HuH-7 (cell line): Measurements from ENCODE around the gene ENOPH1.
"Not testable (repeated sequence)": the region's sequence is repeated elsewhere in the genome, so short reads cannot be mapped to it uniquely, and the experiment has no call there.

Source experiments
- DNase-seq: peaks from one replicate; pipeline ENCODE4 v3.0.0; 2011; ENCODE audit warnings: low spot score

Gene ENOPH1

GRCh38 chr4:82473080-82473479 lies 42.7 kb downstream of the ENOPH1 start:
- DNase-seq, result not testable (repeated sequence)

- no peak for DNase-seq
Measured at GRCh38 chr4:82473621-82474164, 43.3 kb downstream of the ENOPH1 start.

GRCh38 chr4:82475931-82476330 lies 45.5 kb downstream of the ENOPH1 start:
- not testable (repeated sequence) for DNase-seq

DNA sequence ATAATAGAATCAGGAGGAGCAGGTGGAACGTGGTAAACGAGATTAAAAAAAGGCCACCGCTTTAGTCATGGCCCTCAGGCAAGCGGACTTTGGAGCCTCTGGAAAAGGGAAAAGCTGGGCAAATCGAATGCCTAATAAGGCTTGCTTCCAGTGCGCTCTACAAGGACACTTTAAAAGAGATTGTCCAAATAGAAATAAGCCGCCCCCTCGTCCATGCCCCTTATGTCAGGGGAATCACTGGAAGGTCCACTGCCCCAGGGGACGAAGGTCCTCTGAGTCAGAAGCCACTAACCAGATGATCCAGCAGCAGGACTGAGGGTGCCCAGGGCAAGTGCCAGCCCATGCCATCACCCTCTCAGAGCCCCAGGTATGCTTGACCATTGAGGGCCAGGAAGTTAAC lies 47.1 kb downstream of the ENOPH1 start:
- DNase-seq, result not testable (repeated sequence)

DNA sequence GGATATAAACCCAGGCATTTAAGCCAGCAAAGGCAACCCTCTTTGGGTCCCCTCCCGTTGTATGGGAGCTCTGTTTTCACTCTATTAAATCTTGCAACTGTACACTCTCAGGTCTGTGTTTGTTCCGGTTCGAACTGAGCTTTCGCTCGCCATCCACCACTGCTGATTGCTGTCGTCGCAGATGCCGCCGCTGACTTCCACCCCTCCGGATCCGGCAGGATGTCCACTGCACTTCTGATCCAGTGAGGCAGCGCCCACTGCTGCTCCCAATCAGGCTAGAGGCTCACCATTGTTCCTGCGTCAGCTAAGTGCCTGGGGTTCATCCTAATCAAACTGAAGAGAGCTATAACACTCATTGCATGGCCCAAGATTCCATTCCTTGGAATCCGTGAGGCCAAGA lies 49.2 kb downstream of the ENOPH1 start:
- no peak for DNase-seq

DNA sequence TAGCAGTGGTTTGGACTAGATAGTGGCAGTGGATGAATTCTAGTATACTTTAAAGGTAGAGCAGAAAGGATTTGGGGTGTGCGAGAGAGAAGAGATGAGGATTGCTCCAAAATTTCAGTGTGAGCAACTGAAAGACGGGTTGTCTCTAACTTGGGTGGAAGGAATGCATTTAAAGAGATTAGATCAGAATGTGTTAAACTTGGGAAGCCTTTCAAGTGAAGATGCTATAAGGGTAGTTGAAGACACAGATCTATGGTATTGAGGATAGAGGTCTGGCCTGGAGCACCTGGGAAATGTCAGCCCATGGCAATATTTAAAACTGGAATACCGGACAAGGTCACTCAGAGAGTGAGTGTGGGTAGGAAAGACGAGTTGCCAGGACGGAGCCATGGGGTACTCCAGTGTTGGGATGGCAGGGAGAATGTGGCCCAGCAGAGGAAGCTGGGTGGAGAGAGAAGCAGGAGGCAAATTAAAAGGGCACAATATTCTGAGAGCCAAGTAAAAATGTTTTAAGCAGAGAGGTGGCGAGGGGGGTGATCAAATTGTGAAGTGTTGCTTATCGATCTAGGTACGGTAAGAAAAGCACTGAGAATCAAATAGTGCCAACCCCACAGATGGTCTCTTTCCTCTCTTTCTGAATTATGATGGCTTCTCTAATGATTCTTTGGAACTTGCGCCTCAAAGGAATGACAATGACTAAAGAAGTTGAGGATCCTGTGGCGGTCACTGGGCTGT lies 50.5 kb downstream of the ENOPH1 start:
- DNase-seq, result no peak

- no peak for DNase-seq
Measured at GRCh38 chr4:82481506-82481840, 51.1 kb downstream of the ENOPH1 start.

DNA sequence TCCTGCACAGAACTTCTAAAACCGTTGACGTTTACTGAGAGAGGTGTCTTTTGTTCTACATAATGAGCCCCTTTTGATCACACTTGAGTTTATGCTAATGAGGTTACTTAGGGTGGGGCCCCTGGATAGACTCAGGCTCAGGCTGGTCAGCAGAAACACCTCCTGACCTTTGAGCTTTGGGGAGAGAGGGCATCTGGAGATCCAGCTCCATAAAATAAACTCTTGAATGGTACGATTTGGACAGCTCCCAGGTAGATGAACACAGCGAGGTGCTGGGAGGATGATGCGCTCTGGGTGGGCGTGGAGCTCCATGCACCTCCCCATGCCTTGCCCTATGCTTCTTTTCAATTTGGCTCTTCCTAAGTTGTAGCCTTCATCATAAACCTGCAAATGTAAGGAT lies 52.0 kb downstream of the ENOPH1 start:
- DNase-seq, result no peak

DNA sequence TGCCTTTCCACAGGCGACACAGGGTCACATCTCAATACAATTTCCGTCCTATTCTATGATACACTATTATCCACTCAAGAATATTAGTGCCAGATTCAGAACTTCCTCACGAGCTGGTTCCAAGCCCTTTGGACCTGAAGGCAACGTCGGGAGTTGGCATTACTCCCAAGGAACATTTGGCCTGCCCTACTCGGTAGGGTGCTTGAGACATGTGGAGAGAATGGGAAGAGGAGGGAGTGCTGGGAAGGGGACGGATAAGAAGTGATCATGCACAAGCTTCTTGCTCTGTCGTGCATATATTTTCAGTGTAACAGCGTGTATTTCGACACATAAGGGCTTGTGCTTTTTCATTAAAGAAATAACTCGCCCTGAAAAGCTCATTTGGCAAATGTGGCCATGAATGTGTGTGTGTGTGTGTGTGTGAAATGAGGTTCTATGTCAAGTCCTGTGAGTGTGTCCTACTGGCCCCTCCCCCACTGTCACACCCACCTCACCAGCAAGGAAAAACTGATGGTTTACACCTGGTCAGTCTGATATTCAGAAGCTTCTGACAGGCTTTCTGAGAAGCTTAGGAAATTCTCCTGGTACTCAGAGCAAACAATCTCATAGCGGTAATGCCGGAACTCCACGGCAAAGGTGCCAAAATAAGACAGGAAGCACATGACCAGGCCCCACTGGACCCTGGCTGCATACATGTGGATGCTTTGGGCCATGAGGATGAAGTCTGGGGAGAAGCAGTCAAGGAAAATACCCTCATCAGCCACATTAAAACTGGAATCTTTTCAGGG lies 54.8 kb downstream of the ENOPH1 start:
- no peak for DNase-seq

DNA sequence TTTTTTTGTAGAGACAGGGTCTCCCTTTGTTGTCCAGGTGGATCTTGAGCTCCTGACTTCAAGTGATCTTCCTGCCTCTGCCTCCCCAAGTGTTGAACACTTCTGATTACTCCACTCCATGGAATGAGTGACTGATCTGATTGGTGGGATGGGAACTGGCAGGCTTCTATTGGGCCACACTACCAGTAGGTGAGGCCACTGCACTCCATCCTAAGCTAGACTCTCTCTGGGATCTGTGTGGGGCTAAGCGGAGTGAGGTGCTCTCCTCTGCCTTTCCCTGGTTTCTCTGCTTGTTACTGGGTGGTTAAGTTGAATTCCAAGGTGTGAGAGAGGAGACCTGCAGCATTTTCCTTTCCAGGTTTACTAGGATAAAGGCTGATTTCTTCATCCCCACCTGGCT lies 58.7 kb downstream of the ENOPH1 start:
- DNase-seq, result no peak

DNA sequence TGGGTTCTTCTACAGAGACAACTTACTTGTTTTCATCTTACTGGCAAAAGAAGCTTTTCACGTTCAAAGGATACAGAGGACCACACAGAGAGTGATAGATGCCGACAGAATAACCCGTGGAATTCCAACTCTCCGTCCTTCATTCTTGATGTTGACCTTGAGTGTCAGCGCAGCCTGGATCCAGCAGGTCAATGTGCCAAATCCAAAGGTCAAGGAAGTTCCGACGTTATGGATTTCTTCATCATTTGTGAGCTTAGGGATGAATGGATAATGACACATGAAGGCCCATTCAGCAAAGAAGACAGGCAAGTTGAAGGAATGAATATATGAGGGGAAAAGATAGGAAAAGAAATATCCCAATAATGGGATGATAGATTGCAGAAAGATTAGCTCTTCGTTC lies 59.6 kb downstream of the ENOPH1 start:
- no peak for DNase-seq

DNA sequence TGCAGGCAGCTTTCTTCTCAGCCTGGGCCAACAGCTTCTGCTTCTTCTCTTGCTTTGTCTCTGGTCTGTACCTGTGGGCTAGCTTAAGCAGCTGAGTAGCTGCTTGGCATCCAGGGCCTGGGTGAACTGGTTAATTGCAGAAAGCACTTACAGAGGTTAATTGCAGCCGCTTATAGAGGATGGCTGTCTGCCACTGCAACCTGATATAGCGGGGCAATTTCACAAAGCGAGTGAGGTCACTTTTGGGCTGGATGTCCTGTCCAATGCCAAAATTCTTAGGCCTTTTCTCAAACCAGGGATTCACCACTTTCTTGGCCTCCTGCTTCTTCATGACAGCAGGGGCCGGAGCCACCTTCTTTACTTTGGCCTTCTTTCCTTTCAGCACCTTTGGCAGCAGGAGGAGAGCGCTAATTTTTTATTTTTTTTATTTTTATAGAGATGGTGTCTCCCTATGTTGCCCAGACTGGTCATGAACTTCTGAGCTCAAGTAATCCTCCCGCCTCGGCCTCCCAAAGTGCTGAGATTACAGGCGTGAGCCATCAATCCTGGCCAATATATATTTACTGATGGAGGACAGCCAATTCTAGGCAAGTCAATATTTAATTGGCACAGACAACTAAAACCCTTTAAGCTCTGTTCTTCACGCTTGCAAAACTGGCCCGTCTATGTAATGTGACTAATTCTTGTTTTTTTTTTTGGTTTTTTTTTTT lies 61.0 kb downstream of the ENOPH1 start:
- no peak for DNase-seq

DNA sequence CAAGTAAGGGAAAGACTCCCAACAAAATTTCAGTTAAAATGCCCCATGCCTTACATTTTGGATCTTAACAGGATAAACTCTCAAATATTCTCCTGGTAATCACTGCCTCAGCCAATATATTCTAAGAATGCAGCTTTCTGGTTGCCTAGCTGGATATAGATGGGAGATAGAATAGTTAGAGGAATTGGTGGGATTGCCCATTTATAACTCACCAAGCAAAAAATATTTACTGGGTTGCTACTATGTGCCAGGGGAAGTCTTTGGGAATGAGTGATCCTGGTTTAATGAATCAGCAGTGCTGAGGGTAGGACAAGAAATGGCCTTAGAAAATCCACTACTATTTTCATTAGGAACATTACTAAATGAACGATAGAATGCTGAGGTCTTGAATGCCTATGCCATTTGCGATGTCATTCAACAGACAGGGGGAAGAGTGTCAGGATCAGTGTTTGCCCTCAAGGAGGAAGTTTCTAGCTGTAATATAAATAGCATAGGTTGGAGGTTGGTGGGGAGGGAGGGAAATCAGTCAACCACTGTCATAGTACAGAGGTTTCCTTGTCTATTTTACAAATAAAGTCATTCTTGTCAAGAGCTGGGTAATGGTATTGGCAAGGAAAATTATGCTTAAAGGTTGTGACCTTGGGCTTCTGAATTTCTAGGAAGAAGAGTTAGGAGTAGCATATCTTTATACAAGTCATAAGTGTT lies 63.5 kb downstream of the ENOPH1 start:
- no peak for DNase-seq

GRCh38 chr4:82495666-82496065 lies 65.3 kb downstream of the ENOPH1 start:
- no peak for DNase-seq

GRCh38 chr4:82496349-82496748 lies 66.0 kb downstream of the ENOPH1 start:
- DNase-seq, result no peak

DNA sequence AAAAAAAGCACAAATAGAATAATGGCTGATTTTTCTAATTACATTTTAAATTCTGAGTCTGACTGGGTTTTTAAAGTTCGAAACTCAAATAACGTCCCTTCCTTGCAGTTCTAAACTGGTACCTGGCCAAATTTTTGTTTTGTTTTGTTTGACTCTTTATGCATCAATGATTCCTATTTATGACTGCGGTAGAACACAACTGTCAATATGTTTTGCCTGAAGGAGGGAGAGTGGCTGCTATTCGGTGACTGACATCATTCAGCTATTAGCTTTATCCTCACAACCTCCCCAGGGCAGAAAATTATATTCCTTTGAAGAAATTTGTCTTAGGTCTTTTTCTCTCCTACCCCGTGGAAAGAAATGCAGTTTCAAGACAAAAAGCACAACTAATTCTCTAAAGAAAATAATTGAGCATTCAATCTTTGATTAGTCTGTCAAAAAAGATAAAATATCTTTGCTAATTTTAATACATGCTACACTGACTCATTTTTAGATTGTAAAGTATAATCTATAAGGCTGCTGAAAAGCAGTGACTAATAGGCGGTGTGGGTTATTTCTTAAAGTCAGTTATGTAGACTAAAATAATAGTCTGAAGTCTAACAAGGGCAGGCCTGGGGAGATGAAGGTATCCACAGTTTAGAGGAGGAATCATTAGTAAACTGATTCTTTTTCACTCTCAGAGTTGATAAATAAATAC lies 69.5 kb downstream of the ENOPH1 start:
- no peak for DNase-seq

GRCh38 chr4:82500435-82501153 lies 70.2 kb downstream of the ENOPH1 start:
- DNase-seq, result no peak

DNA sequence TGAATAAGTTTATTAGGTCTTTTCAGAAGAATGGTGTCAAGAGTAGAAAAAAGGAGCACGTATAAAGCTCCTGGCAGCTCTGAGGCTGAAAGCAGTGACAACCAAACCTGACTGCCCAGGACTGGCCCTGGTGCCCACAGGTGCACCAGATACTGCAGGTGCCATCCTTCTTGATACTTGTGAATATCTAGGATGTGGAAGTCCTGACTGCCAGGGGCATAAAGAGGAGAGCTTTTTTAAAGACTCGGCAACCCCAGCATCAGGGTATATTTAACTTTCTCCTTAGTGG lies 70.7 kb downstream of the ENOPH1 start:
- DNase-seq, result no peak

- DNase-seq, result no peak
Measured at GRCh38 chr4:82508011-82508410, 77.6 kb downstream of the ENOPH1 start.

- no peak for DNase-seq
Measured at GRCh38 chr4:82508806-82509428, 78.5 kb downstream of the ENOPH1 start.

- no peak for DNase-seq
Measured at GRCh38 chr4:82510216-82510615, 79.8 kb downstream of the ENOPH1 start.
